HG02610 (cell line): ENCODE data around the gene FARS2.

Experiments
- ATAC-seq: cut with Tn5 transposase; IDR thresholded peaks from one replicate; pipeline ENCODE4 v1.9.1; 2021; ENCODE audit warnings: mild to moderate bottlenecking, moderate library complexity; ENCODE audit not compliant: unreplicated experiment

Gene FARS2

DNA sequence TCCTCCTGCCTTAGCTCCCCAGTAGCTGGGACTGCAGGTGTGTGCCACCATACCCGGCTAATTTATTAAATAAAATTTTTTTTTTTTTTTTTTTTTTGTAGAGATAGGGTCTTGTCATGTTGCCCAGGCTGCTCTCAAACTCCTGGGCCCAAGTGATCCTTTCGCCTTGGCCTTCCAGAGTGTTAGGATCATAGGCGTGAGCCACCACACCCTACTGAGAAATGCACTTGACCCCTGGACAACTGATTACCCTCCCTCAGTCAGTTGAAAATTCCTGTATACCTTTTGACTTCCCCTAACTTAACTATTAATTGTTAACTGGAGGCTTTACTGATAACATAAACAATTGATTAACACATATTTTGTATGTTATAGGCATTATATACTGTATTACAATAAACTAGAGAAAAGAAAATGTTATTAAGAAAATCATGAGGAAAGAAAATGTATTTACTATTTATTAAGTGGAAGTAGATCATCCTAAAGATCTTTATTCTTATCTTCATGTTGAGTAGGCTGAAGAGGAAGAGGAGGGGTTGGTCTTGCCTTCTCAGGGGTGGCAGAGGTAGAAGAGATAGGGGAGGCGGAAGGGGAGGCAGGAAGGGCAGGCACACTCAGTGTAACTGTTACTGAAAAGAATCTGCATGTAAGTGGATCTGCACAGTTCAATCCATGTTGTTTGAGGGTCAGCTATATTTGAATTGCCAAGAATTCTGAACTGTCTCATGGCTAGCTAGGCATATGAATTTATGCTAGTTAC is 104.3 kb downstream of the FARS2 start:
- no peak for ATAC-seq

GRCh38 chr6:5366941-5367340 is 105.6 kb downstream of the FARS2 start:
- no peak for ATAC-seq

DNA sequence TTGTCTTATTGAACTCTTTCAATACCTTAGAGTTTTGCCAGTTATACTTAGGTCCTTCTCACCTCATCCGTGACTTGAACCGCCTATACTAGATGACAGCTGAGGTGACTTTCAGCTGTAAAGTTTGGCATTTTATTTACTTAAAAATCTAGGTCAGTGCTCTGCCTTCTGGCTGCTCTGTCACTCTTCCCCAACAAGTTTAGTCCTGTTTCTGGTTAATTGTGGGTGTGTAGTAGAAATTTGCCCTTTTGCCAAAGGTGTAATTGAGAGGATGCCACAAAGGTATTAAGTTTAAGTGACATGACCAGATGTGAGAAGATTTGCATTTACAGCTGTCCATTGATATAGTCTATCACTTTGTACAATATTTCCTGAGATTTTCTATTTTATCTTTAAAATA is 106.2 kb downstream of the FARS2 start:
- no peak for ATAC-seq

- ATAC-seq, result no peak
Measured at GRCh38 chr6:5373430-5373829, 112.1 kb downstream of the FARS2 start.

DNA sequence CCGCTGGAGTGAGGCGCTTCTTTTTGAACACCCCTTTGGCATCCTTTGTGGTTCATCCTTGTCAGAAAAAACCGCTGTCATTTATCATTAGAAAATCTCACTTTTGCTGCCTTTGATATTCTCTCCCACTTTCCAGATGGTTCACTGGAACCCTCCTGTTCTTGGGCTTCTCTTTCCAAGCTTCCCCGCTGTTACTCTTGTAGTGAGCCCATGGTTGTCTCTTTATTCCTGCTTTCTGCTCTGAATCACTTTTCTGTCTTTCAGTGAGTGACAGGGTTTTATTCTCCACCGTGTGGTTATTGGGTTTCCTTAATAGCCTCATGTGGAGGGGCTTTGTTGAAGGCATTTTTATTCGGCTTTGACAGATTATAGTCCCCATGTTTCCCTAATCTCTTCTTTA is 117.0 kb downstream of the FARS2 start:
- no peak for ATAC-seq

DNA sequence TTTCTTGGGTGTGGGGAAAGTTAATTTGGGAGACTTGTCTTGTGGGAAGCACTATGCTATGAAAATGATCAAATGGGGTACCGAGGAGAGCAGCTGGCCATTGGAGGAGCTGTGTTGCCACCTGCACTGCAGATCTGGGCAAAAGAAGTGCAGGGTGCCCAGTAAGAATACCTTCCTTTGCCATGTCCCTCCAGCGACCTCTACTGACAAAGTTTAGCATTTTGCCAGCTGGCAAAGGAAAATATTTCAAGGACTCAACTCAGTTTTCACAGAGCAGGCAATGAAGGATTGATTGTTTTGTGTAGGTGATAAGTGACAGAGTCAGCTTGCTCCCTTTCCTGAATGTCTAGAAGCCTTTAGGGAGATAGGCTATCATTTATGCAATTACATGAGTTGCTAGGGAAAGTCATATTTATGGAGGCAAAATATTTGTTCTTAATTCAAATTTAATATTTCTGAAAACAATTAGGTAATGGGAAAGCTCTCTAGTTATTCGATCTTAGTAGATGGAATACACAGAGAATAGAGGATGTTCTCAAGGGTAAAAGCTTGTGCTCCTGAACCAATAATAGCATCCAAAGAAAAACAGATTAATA is 118.4 kb downstream of the FARS2 start:
- no peak for ATAC-seq

GRCh38 chr6:5383856-5384255 is 122.5 kb downstream of the FARS2 start:
- no peak for ATAC-seq

DNA sequence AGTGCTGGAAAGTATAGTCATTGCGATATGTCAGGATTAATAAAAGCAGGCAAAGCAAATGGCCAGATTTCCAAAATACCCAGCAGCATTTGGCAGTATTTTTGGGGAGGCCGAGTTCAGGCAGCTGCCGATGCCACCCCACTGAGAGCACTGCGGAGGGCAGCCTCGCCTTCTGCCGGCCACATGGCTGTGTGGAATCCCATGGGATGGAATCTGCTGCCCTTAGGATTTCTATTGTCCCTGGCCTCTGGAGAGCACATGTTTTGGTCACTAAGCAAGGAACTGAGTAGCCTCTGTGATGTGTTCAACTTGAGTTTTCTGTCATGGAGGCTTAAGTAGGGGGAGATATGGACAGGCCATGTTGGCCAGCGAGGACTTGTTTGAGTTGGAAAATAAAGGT is 123.0 kb downstream of the FARS2 start:
- no peak for ATAC-seq

GRCh38 chr6:5388326-5388725 is 127.0 kb downstream of the FARS2 start:
- ATAC-seq, result no peak

DNA sequence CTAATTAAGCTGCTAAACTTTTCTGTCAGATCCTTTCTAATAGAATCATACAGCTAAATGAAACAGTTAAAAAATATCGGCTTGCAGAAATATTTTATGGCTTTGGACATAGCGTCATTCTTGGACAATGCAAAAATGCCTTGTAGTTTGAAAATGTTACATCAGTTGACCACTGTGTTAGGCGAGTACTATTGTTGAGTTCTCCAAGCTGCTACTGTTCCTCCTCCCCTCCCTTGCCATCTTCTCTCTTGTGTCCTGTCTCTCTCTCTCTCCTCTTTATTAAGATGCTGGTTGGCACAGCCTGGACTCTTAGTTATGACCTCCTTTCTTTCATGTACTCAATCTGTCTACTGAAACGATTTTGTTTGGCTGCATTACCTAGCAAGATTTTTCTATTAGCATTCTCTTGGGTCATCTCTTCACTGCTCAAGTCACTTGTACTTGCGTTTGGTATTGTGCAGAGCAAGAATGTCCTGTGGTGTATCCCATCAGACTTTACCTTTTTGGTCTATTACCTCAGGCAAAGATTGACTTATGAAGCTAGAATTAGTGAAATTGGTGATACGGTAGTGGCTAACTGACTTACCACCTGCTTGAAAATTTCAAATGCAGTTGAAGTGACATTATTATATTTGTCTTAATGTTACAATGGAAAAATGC is 127.9 kb downstream of the FARS2 start:
- no peak for ATAC-seq

- no peak for ATAC-seq
Measured at GRCh38 chr6:5390177-5390576, 128.9 kb downstream of the FARS2 start.

DNA sequence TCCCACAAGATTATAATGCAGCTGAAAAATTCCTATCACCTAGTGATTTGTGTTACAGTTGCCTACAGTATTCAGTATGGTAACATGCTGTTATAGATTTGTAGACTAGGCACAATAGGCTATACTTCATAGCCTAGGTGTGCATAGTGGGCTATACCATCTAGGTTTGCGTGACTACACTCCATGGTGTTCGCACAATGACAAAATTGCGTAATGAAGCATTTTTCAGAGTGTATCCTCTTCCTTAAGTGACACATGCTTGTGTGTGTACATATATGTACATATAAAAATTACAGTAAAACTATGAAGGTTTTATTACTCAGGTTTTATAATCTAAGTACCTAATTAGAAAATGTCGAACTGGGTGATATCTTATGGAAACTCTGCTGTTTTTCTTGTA is 133.0 kb downstream of the FARS2 start:
- no peak for ATAC-seq

- ATAC-seq, result no peak
Measured at GRCh38 chr6:5395719-5396118, 134.4 kb downstream of the FARS2 start.

DNA sequence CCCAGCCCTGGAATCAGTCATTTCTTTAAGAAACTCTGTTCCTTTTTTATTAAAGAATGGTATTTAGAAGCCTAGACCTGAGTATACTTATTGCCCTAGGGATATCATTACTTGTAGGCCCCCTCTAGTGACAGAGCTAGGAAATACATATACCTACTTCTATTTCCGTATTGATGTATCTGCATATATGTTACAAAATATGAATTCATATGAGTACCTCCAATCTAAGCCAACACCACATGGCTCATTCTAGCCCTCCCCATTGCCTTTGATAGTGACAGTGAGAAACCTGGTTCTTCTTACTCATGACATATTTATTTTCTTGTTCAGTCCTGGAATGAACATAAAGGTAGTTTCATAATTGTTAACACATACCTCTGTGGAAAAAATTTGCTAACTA is 137.2 kb downstream of the FARS2 start:
- ATAC-seq, result peak; percentile 71

DNA sequence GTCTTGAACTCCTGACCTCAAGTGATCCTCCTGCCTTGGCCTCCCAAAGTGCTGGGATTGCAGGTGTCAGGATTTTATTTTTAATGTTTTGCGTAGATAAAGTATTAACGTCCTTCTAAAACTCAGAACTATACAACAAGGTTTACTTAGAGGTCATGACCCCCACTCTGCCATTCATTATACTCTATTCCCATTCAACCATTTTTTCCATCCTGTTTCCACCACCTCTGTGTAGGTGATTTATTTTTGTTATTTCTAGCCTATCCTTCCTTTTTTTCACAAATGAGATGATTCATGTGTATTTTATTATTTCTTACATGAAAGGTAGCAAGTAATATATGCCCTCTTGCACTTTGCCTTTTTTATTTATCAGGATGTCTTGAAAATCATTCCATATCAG is 138.1 kb downstream of the FARS2 start:
- no peak for ATAC-seq

- no peak for ATAC-seq
Measured at GRCh38 chr6:5401845-5402738, 140.8 kb downstream of the FARS2 start.

DNA sequence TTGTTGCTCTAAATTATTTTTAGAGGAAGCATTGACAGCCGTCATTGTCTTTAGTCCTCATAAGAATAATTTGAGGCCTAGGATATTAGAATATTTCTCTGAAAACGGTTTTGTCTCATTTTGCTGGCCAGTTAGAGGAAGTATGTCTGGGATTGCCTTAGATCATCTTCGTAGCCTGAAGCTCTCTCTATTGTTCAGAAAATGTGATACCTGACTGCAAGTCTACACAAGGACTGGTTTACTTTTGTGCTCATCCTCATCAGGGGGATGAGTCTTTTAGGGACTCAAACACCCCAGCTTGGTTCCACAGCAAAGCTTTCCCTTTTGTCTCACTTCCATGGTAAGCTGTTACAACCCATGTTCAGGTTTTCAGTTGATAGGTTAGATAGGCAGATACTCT is 141.8 kb downstream of the FARS2 start:
- ATAC-seq, result no peak

DNA sequence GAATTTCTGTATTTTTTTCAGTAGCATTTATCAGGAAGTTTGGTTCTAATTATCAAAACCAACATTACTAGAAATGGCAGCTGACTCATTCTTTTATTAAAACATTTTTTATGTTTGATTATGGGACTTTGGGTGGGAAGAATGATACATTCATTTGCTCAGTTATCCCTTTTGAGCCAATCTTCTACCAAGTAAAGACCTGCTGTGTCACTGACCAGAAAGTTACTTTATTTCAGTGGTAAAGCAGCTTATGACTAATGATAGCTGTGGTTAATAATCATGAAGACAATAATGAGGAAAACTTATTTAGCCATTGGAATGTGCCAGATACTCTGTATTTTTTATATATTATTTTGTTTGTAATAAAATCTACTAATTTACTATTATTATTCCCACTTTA is 142.3 kb downstream of the FARS2 start:
- no peak for ATAC-seq

GRCh38 chr6:5405976-5406375 is 144.7 kb downstream of the FARS2 start:
- no peak for ATAC-seq

DNA sequence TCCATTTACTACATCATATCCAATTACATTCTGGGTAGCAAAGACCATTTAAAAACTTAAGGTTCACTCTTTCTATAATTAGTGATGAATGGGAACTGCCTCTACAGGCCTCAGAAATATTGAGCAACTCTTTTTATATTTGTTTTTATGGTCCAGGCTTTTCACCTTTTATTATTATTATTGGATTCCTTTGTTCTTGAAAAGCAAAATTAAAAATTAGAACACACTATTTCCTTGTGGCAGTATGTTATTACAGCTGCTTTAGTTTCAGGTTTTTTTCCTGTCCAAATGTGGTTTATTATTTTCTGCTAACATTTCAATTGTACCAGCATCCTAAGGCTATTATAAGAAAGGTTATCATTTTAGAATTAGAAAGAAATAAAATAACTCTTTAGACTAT is 150.1 kb downstream of the FARS2 start:
- ATAC-seq, result no peak

- no peak for ATAC-seq
Measured at GRCh38 chr6:5412017-5412416, 150.7 kb downstream of the FARS2 start.
